ENCODE results near the gene MAGI3.
"Not testable (repeated sequence)": the region's sequence is repeated elsewhere in the genome, so short reads cannot be mapped to it uniquely, and the experiment has no call there.

The MAGI3 gene

DNA sequence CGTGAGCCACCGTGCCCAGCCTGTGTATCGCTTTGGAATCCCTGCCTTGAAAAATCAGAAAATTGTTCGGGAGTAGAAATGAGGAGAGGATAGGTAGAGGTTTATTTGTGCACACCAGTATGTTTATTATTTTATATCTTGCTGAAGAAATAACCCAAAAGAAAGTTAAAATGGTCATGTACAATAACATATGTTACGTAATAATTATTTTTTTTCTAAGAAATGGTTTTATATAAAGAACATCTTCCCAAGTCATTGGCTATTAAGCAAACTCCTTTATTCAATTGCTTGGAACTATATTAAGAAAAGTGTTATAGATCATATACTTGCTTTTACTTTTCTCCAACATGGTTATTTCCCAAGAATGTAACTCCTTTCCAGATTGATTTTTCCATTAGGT, 197.2 kb downstream of the MAGI3 start:
- no peak for DNase-seq

DNA sequence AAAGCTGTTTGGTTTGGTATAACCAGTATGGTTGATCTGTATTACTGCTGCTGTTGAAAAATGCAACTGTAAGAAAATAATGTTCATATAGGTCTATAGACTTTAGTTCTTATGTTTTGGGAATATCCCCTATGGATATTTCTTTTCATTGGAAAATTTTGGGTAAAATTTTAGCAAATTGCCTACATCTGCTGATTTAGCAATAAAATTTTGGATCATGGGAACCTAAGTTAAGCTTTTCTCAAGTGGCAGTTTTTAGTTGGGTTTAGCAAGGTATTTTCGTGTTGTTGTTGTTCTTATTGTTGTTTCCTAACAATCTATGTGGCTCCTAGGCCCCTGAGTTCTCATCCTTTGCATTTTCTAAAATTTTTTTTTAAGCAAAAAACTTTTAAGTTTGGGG, 201.9 kb downstream of the MAGI3 start:
- no peak for DNase-seq

DNA sequence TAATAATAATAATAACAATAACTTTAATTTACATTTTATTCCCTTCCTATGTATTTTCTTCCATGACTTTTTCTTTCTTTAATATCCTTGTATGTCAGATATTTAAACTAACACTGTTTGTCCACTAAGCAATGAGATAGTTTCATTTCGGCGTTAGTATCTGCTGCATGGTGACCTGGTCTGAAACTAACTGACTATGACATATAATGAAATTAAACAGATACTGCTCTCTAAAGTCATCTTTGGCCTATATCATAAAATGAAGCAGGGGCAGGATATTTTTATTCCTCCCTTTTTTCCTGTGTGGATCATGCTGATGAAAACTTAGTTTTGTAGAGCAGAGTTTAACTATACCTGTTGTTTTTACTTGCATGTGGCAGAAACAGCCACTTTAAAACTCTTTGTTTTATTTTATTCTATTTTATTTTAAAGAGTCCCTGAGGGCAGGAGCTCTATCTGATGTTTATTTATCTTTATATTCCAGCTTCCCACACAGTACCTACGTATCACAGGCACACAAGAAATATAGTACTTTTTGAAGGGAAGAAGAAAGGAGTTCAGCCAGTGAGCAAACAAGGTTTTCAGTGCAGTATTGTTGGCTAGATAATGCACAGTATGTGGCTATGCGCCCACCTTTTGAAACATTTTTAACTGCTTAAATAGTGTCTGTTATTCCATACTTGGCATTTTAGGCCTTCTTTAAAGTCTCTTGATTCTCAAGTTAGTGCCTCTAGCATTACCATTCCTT, 203.4 kb downstream of the MAGI3 start:
- no peak for DNase-seq

DNA sequence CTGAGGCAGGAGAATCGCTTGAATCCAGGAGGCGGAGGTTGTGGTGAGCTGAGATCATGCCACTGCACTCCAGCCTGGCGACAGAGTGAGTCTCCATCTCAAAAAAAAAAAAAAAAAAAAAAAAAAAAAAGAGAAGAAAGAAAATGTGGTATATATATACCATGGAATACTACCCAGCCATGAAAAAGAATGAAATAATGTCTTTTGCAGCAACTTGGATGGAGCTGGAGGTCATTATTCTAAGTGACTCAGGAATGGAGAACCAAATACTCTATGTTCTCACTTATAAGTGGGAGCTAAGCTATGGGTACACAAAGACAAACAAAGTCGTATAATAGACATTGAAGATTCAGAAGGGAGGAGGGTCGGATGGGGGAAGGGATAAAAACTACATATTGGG, 214.2 kb downstream of the MAGI3 start:
- not testable (repeated sequence) for DNase-seq

DNA sequence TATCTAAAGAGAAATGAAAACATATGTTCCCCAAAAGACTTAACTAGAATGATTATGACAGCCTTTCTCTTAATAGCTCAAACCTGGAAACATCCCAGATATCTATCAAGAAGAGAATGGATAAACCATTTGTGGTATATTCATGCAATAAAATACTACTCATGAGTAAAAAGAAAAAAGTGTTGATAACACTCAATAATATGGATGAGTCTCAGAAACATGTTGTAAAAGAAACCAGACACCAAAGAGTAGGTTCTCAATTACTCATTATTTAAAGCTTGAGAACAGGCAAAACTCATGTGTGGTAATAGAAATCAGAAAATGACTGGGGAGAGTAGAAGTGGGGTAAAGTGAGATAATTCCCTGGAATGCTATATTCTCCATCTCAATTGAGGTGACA, 214.8 kb downstream of the MAGI3 start:
- DNase-seq = no peak

DNA sequence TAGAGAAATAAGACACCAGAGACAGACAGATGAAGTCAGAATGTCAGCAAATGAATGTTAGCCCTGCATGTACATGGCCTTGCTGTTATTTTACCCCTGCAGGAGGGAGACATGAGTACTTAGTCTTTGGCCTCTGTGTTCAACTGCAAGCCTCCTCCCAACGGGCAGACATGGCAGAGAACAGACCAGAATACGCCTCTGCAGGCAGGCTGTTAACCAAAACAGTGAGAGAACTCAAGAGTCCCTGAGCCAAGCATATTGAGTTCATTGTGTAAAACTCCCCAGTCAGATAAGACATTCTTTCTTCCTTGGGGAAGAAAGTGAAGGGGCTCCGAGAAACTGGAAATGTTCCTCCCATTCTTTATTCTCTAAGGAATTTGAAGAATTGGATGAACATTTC, 218.1 kb downstream of the MAGI3 start:
- DNase-seq = no peak

DNA sequence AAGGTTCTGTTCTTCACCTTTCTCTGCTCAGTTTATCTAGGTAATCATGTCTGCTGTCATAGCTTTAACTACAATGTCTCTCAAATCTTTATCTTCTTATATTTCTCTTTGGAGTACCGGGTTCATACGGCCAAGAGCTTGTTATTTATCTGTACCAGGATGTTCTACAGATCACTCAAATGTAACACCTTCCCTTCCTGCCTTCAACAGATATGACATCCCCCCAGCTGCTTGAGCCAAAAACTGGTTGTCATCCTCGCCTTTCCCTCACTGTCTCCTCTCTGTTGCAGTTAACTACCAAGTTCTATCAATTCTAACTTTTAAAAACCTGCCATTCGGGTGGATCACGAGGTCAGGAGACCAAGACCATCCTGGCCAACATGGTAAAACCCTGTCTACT, 220.1 kb downstream of the MAGI3 start:
- no peak for DNase-seq

DNA sequence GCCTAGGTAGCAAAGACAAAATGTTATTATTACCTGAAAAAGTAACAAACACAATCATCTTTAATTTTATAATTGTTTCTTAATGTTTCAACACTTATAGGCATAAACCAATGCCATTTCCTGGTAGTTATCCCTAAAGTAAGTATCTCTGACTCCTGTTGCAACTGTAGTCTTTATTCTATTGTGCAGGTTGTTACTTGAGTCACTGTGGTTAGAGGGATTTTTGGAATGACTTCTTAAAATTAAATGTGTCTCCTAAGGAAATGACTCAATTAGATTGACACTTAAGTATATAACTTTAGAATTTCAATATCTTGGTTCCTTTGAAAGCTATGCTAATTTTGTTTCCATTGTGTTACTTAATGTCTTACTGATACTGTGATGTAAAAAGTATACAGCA, 225.1 kb downstream of the MAGI3 start:
- no peak for DNase-seq

DNA sequence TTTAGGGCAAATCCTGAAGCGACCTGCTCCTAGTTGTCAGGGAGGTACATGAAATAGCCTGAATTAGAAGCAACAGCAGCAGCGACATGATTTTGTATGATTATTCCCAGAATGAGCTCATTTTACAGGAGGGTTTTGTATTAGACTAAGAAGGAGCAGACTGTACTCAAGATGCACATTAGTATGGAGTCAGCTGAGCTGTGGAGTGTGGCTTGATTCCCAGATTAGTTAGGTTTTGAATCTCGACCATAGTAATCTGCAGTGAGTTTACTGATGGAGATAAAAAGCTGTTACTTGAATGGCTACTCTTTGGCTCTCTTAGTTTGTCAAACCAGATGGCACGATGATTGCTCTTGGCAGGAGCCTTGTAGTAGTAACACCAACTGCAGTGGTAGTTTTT, 225.8 kb downstream of the MAGI3 start:
- peak; percentile 1 to 53 for DNase-seq

DNA sequence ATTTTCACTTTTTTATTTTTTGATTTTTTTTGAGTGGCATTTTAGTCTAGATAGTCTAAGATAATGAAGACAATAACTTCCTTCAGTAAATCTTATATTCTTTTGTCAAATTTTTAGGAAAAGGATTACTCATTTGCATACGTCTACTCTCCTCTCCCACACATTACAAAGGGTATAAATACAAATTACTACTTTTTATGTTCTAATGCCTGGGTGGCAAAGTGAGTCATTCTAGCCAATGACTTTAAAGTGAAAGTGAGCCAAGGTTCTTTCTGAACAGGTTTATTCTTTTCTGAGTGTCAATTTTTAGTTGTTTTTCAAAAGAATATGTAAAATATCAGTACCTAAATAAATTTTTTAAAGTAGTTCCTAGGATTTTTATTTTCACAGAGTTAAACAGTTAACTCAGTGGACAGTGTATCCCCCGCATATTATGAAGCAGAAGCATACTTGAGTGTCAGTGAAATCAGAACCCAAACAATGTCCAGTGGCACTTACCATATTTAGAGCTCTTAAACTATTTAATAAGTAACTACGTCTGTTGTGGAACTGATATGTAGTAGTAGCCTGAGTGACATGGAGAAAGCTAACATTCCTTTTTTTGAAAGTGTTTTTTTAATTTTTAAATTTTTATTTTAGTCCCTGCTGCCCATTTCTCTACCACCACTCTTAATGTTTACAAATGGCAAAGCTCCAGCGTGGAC, 227.3 kb downstream of the MAGI3 start:
- DNase-seq = no peak

DNA sequence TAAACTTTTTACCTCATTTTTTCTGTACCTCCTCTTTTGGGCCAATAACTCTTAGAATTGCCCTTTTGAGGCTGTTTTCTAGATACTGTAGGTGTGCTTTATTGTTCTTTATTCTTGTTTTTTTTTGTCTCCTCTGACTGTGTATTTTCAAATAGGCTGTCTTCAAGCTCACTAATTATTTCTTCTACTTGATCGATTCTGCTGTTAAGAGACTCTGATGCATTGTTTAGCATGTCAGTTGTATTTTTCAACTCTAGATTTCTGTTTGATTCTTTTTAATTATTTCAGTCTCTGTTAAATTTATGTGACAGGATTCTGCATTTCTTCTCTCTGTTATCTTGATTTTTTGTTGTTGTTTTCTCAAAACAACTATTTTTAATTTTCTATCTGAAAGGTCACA, 238.7 kb downstream of the MAGI3 start:
- DNase-seq = no peak

DNA sequence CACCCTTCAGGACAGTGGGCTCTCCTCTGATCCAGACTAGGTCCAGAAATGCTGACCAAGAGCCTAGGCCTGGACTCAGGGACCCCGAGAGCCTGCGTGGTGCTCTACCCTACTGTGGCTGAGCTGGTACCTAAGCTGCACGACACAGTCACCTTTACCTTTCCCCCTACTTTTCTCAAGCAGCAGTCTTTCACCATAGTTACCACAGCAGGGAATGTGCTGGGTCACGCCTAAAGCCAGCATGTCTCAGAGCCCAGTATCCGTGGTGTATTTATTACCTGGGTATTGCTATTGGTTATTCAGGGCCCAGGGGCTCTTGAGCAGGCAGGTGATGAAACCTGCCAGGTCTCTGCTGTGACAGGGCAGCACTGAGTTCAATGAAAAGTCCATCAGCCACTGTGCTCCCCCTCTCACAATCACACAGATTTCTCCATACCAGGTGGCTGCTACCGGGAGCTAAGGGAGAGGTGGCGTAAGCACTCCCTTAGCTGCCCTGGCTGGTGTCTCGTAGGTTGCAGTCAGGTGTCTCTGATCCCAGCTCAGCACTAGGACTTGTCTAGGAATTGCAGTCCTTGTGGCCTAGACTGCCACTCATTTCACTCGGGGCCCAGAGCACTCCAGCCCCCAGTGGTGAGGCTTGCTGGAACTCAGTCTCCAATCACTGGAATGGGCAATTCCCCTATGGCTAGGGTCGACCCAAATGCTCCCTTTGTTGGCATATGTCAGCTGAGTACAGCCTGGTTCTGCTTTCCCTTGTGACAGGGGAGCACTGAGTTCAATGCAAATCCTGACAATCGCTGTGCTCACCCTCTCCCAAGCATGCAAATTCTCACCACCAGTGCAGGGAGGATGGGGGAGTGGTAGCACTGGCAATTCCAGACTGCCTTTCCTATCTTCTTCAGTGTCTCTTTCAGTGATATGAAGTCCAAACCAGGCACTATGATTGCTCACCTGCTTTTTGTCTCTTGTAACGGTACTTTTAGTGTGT, 240.3 kb downstream of the MAGI3 start:
- DNase-seq = no peak

DNA sequence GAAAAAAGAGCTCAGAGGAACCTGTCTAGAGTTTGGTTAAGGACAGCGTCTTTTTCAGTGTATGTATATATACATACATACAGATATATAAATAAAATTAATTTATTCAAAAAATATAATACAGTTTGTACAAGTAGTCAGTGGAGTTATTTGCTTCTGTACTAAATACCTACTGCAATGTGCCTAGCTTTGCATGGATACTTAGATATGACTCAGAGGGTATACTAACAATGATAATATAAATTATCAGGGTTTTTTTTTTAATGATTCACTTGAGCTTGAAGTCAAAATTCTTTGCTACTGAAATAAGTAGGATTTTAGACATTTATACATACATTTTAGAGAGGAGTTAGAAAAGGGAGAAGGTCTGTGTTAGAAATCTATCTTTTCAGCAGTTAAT, 251.1 kb downstream of the MAGI3 start:
- no peak for DNase-seq

DNA sequence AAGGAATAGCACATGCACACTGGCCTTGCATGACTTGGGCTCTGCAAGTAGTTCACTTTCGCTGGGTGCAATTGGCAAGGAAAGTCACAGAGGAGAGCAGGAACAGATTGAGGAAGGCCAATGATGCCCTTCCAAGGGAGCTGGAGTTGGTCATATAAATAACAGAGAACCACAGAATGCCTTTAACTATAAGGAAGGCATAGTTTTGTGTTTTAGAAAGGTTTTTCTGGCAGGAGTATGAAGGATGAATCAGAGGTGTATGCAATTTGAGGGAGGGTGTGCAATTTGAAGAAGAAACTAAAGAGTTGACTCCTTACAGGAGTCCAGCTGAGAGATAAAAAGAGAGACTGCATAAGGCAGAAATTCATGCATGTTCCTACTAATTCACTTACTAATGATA, 256.8 kb downstream of the MAGI3 start:
- no peak for DNase-seq

DNA sequence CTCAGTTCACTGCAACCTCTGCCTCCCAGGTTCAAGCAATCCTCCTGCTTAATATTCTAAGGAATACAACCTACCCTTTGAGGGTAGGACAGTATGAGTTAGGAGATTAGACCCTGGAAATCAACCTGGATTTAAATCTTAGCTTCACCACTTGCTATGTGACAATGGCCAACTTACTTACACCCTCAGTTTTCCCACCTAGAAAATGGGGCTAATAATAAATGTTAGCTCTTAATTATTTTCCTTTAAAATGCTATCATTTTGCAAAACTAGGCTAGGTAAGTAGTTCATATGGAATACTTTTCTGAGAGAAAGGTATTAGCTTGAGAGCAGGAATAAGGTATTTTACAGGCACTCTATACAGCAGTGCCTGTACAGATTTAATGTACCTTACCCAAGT, 258.2 kb downstream of the MAGI3 start:
- DNase-seq = no peak

DNA sequence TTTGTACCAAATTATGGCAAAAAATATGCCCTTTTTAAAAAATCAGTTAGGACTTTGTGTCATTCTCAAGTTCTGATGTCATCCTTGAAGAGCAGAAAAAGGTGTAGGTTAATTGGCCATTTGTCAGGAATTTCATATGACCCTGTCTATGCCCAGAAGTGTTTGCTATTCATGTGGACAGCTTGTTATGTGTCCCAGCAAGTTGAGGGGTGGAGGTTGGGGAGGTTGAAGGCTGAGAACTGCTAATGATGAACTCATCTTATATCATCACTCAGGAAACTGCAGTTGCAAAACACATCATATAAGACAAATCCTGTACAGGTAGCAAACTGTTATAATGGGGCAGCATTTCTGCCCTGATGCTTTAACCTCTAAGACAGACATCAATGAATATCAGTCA, 262.5 kb downstream of the MAGI3 start:
- no peak for DNase-seq

DNA sequence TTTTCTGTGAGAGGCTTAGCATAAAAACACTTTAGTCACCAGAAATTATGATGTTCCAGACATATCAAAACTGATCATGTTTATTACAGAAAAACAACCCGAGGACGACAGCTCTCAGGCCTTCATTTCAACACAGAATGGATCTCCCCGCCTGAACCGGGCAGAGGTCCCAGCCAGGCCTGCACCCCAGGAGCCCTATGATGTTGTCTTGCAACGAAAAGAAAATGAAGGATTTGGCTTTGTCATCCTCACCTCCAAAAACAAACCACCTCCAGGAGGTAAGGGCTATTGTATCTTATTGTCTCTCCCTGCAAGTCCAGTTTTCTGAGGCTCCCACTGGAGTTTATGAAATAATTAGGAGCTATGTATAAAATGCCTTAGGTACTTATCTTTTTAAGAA, 263.4 kb downstream of the MAGI3 start:
- no peak for DNase-seq

DNA sequence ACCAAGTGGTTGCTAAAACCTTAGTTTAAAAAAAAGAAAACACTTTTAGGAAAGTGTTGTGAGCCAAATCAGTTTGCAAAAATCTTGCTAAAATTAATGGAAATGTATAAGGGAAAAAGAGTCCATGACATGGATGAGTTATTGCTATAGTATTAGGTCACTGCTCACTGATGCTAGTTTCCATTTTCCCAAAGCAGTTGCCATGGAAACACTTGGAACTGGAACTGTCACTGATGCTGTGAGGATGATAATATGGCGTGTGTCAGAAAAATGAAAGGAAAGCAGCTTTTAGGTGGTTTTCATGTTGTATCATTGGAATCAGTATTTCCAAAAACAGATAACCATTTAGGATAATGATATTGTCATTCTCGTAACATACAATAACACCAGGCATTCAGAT, 264.6 kb downstream of the MAGI3 start:
- no peak for DNase-seq

DNA sequence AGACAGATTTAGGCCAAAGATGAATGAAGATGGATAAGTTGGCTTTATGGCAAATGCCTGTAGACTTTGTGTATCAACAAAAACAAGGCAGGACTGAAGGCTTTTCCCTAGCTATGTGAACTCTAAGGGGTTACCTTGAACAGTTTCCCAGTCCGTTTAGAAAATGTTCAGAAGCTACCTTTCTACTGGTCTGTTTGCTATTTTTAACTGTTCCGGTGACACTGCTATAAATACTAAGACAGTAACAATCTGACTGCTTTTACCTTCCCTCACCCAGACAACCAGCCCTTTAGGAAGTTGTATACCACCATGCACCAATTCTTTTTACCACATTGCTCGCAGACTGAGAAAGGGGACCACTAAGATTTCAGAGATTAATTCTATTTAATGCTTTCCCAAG, 266.8 kb downstream of the MAGI3 start:
- no peak for DNase-seq

DNA sequence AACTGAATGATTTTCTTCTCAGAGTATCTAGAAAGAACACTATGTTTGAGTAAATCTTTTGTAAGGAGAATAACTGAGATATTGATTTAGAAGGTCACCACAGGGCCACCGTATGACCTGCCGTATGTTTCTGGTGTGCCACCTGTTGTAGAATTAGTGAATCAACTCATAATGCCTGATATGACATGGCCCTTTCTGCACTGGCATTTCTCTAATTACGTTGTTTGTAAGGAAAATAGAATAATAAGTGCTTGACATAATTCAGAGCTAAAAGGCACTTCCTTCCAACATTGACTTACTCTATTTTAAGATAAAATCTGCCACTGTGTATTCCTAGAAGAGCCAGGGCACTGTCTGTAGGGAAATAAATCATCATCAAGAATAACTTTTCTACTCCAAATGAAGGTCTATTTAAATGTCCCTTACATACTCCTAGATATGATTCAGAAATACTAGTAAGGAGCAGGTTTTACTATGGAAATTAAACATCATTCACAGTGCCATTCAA, 267.3 kb downstream of the MAGI3 start:
- no peak for DNase-seq

DNA sequence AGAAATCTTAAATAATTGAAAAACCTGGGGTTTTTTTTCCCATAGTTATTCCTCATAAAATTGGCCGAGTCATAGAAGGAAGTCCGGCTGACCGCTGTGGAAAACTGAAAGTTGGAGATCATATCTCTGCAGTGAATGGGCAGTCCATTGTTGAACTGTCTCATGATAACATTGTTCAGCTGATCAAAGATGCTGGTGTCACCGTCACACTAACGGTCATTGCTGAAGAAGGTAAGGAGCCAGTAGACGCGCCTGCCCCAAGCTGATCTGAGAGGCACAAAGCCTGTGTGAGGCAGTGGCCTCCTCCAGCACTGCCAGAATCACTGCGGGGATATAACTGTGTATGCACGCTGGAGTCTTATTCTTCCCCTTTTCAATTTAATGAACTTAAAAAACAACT, 268.7 kb downstream of the MAGI3 start:
- no peak for DNase-seq

DNA sequence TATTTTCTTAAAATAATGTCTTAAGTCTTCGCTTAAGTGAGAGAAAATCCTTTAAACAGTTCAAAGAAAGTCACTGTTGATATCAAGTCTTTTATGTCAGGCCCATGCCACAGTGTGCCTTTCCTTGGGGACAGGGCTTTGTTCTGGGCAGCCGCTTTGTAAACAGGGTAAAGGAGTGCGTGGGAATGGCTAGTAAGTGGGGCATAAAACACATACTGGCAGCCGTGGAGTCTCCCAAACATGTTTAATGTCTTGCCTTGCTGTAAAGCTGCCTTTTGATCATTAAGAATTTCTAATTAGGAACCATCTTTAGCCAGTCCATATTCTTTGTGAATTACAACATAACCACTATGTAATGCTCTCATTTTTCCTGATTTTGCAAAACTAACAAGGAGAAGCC, 269.2 kb downstream of the MAGI3 start:
- DNase-seq = no peak

DNA sequence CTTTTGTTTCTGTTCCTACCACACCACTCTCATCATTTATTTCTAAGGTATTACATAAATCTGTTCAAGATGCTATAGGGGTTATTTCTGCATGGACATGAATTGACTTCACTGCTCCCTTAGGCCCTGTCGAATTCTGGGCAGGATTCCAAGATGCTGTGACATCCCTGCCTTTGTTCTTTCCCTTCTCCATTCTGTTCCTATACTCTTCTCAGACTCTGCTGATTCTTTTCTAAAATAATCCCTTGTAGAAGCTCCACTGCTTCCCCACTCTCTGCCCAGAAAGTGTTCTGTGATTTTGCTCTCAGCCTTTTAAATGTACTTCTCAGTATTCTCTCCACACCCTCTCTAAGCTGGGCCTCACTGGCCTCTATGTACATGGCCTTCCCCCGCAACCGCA, 269.8 kb downstream of the MAGI3 start:
- peak; percentile 13 to 24 for DNase-seq
